ENCODE data around the gene LAMA3. TPM values are rescaled to one million over a fixed set of nuclear protein-coding genes. Genes with fewer than 3 reads are reported as not detected.

Gene LAMA3
- total RNA-seq, 2 donors from 2014 or later = 30.1 to 34.2 TPM

- Histone ChIP-seq H3K4me1 (ENCODE audit: control insufficient read depth in 1 of 2, low read depth in 2 of 2) (peaks cover 12 to 33% of the 10 kb centered on the region in 2 donors), H3K36me3 (no peaks in the 10 kb centered on the region), H3K27me3 (replicated peaks; ENCODE audit: insufficient read depth) (no peaks in the 10 kb centered on the region), H3K4me3 (no peak overlapping the region), H3K27ac (no peak overlapping the region), H3K9me3 (no peaks in the 10 kb centered on the region)
- no peak for TF ChIP-seq CTCF (IDR thresholded peaks at IDR 0.05)
- no peak for DNase-seq (ENCODE audit: low spot score)
- no peak for ATAC-seq (ENCODE audit: insufficient number of reproducible peaks, low FRiP score, low read depth)
Observed at GRCh38 chr18:23888881-23889280, 199.6 kb downstream of the LAMA3 start.

GRCh38 chr18:23889907-23890306, 200.7 kb downstream of the LAMA3 start:
- no peak for TF ChIP-seq CTCF (IDR thresholded peaks at IDR 0.05)
- H3K27me3 ChIP-seq (replicated peaks; ENCODE audit: insufficient read depth) = no peaks in the 10 kb centered on the region

GRCh38 chr18:23890589-23890988, 201.3 kb downstream of the LAMA3 start:
- Histone ChIP-seq H3K4me3 (no peak overlapping the region), H3K4me1 (ENCODE audit: control insufficient read depth in 1 of 2, low read depth in 2 of 2) (peaks cover 4 to 18% of the 10 kb centered on the region in 2 donors), H3K27ac (no peak overlapping the region), H3K36me3 (no peaks in the 10 kb centered on the region), H3K9me3 (no peaks in the 10 kb centered on the region), H3K27me3 (replicated peaks; ENCODE audit: insufficient read depth) (no peaks in the 10 kb centered on the region)
- TF ChIP-seq CTCF (IDR thresholded peaks at IDR 0.05) = no peak
- ATAC-seq (ENCODE audit: insufficient number of reproducible peaks, low FRiP score, low read depth) = no peak
- no peak for DNase-seq (ENCODE audit: low spot score)

More at GRCh38 chr18:23889907-23890306, 200.7 kb downstream of the LAMA3 start:
- Histone ChIP-seq H3K36me3 (no peaks in the 10 kb centered on the region), H3K9me3 (no peaks in the 10 kb centered on the region), H3K4me3 (no peak overlapping the region), H3K4me1 (ENCODE audit: control insufficient read depth in 1 of 2, low read depth in 2 of 2) (peaks cover 4 to 23% of the 10 kb centered on the region in 2 donors), H3K27ac (no peak overlapping the region)
- no peak for DNase-seq (ENCODE audit: low spot score)
- ATAC-seq (ENCODE audit: insufficient number of reproducible peaks, low FRiP score, low read depth) = no peak

GRCh38 chr18:23893653-23894052, 204.4 kb downstream of the LAMA3 start:
- DNase-seq (ENCODE audit: low spot score) (no peak), ATAC-seq (ENCODE audit: insufficient number of reproducible peaks, low FRiP score, low read depth) (no peak)
- H3K9me3 ChIP-seq = no peaks in the 10 kb centered on the region
- no peaks in the 10 kb centered on the region for H3K27me3 ChIP-seq (replicated peaks; ENCODE audit: insufficient read depth)
- no peaks in the 10 kb centered on the region for H3K36me3 ChIP-seq
- TF ChIP-seq CTCF (IDR thresholded peaks at IDR 0.05) = no peak
- no peaks in the 10 kb centered on the region for H3K4me1 ChIP-seq (ENCODE audit: control insufficient read depth in 1 of 2, low read depth in 2 of 2)
- no peak overlapping the region for H3K4me3 ChIP-seq
- no peak overlapping the region for H3K27ac ChIP-seq

GRCh38 chr18:23894661-23895175, 205.5 kb downstream of the LAMA3 start:
- Histone ChIP-seq H3K27me3 (replicated peaks; ENCODE audit: insufficient read depth) (no peaks in the 10 kb centered on the region), H3K4me1 (ENCODE audit: control insufficient read depth in 1 of 2, low read depth in 2 of 2) (no peaks in the 10 kb centered on the region), H3K9me3 (no peaks in the 10 kb centered on the region), H3K36me3 (no peaks in the 10 kb centered on the region), H3K27ac (no peak overlapping the region), H3K4me3 (no peak overlapping the region)
- ATAC-seq (ENCODE audit: insufficient number of reproducible peaks, low FRiP score, low read depth) (no peak), DNase-seq (ENCODE audit: low spot score) (no peak)
- no peak for TF ChIP-seq CTCF (IDR thresholded peaks at IDR 0.05)
